ENCODE measurements around the gene KCNG2.
A peak's percentile ranks its signal among the peaks of the same experiment; 100 is the strongest.

Gene KCNG2

DNA sequence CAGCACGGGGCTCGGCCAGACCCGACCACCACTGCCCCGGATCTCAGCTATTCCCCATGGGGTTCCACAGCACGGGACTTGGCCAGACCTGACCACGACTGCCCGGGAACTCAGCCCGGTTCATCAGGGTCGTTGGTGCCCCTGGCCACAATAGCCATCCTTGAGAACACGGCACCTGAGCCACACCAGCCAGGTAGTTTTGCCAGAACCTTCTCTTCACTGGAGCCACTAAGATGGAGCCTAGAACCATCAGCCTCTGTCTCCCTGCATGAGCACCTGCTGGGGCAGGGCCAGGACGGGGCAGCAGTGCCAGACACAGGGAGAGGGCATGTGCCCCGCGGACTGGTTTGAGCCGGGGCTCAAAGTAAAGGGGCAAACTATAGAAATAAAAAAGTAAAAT lies 11.4 kb upstream of the KCNG2 start:
- no peak for DNase-seq

DNA sequence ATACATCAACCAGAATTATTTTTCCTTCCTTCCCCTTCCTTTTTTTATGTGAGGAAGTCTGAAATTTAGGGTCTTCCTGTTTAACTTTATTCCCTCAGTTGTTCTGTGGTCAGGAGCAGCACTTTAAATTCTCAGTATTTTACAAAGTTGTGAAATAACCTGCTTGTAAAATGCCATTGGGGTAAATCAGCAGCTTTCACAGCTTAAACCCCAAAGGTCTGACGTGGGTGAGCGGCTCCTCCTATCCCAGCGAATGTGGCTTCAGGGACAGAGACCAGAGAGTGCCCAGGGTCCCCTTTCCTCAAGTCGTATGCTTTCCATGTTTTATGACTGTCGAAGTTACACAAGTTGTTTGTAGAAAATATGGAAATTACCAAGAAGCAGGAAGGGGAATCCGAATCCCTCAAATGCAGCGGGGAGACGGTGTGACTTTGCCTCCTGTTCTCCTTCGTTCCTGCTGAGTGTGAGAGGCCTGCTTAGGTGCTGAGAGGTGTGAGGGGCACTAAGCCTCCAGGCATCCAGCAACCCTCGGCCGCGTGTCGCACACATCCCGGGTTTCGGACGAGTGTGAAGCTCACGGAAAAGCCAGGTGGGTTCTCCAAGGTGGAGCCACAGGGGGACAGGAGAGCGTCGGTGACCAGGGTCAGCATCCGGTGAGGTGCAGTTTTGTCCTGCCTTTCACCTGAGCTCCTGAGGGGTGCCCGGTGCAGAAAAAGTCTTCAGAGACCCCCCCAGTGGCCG lies 10.8 kb upstream of the KCNG2 start:
- no peak for DNase-seq

DNA sequence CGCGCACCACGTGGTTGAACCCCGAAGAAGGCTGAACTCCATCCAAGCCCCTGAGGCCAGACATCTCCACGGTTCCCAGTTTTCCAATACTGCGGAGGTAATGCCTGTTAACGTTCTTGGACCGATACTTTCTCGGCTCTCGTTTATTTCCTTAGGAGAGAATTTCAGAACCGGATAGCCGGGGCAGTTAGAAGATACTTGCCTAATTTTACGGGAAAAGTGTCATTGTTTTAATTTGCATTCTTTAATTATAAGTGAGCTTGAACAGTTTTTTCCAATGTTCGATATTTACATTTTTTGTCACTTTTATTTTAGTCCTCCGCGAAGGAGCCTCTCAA lies 10.2 kb upstream of the KCNG2 start:
- no peak for DNase-seq

DNA sequence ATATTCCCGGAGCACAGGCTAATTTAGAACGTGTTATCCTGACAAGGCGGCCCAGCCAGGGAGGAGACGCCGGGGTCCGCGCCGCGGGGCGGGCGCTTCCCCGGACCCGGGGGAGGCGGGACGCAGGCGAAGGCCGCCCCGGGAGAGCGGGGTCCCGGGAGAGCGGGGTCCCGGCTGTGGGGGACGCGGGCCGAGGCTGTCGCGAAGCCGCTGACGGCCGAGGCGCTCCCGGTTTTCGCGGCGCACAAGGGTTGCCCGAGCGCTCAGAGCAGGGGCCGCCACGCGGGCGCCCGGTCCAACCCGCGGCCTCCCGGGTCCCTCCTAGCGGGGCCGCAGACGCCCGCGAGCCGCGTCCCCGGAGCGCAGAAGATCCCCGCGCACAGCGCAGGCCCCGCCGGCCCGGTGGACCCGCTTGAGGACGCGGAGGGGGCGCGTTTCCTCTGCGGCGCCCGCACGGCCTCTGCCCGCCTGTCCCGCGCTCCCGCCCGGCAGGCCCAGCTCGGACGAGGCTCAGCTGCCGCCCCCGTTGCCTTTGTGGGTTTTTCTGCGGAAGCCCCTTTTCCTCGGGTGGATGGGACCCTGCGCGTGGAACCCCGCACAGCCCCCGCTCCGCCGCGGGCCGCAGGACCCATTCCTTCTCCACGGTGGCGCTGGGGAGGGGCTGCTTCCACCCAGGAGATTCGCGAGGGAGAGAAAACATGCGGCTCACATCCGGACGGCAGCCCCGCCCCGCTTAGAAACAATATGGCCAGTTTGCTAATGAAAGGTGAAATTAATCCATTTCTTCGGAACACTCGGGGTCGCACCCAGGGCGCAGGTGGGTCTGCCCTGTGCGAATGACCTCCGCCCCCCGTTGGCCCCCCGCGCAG lies 9.6 kb upstream of the KCNG2 start:
- DNase-seq, result no peak

DNA sequence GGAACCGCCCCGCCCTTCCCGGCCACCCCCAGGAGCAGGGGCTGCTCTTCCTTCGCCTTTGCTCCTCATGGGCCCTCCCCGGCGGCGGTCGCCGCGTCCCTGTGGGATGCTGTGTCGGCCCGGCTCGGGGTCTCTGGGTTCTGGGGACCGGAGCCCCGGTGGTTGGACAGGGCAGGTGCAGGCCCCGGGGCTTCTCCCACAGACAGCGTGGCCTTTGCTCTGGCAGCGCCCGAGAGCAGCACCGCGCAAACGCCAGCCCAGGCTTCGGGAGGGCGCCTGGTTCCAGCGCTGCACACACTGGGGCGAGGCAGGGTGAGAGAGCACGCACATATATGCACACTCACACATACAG lies 9.0 kb upstream of the KCNG2 start:
- DNase-seq, result no peak

DNA sequence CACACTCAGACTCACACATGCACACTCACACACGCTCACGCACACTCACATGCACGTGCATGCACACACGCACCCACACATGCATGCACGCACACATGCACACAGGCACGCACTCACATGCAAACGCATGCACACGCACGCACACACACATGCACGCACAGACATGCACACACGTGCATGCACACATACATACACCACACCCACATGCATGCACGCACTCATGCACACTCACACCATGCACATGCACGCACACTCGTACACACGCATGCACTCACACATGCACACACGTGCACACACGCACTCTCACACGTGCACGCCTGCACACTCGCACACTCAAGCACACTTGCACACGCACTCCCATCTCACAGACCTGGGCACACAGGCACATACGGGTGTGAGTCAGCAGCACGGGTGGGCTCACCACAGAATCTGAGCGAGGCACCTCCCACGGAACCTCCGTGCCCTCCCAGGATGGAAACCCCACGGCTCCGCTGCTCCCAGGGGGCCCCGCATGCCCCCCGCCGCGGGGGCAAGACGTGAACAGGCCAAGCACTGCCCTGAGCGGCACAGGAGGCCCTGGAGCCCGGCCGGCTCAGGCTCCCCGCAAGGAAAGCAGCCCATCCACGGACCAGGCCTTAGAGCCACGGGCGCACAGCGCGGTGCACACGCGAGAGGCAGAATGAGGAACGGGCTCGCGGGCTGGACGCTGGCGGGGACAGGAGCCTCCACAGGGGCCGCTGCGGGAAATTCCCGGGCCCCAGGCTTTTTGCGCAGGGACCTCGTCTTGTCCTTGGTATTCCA lies 8.4 kb upstream of the KCNG2 start:
- no peak for DNase-seq

DNA sequence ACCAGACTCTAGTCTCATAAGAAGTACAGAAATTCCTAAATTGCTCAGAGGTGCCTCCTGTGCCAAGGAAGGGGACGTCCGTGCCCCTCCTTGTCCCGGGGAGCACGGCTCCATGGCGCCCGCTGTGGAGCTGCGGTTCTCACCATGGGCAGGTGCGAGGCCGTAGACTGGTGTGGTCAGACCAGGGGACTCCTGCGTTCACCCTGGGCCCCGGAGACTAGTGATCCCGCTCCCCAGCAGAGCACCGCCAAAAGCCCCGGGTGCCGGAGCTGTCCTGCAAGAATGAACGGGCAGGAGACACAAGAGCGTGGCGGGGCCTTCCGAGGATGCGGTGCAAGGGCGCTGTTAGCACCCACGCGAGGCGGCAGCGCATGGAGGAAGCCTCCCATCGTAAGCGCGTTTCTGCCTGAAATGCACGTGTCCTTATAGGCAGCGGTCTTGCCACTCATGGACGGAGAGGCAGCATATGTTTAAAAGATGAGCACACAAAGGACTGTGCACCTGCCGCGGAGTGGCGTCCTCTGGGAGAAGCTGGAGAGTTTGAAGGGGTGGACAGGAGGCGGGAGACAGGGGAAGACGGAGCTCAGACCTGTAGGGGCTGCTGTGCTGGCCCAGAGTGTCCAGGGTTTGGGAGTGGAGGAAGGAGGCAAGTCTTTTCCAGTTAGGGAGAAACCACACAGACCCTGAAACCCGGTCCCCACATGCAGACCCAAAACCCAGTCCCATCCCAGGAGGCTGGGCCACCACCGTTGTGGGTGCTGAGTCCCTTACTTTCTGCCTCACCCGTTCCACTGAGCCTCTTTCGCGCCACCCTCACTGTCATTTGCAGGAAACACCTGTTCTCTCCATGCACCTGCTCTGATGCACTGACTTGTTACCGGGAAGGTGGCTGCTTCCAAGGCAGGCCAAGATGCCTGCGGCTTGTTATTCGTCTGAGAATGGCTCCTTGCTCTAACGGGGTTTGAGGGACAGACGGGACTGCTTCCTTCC lies 7.5 kb upstream of the KCNG2 start:
- peak; percentile 54 to 63 for DNase-seq

DNA sequence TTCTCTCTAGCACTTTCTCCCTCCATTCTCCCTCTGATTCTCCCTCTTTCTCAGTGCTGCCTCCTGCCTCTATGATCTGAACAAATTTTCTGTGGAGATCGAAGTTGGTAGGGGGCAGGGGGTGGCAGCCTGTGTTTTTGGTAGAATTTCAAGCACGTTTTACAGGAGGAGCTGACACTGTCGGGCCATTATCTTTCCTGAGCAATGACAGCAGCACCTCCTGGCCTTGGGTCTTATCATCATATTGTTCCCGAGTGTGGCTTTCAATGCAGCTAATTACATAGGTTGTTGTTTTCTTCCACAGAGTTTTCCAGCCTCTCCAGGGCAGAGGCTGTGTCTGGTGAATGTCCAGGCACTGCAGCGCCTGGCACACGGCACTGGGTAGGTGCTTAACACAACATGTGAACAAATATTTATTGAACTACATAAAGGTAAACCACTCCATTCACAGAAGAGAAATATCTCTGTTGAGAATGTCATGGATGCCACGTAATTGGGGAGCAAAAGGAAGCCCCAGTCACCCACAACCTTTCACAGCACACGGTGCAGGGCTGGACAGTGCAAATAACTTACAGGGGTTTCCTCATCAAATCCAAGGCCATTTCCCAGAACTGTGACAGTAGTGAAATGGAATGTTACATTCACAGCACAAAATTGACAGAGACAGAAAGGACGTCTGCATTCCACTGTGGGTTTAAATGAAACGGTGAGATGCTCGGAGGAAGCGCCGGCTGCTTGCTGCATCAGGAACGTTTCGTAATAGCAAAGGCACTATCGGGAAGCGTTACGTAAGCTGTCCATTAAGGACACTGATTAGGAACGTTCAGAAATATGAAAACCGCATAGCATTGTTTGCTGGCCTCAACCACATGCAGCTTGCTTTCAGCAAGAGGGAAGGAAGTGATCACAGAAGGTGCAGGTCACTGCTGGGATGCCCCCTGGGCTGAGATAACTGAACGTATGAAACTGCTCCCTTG lies 6.5 kb upstream of the KCNG2 start:
- no peak for DNase-seq

GRCh38 chr18:79792096-79792987 lies 5.4 kb upstream of the KCNG2 start:
- no peak for DNase-seq

GRCh38 chr18:79792988-79793355 lies 4.8 kb upstream of the KCNG2 start:
- DNase-seq, result no peak

- no peak for DNase-seq
Observed at GRCh38 chr18:79794846-79795245, 2.9 kb upstream of the KCNG2 start.

DNA sequence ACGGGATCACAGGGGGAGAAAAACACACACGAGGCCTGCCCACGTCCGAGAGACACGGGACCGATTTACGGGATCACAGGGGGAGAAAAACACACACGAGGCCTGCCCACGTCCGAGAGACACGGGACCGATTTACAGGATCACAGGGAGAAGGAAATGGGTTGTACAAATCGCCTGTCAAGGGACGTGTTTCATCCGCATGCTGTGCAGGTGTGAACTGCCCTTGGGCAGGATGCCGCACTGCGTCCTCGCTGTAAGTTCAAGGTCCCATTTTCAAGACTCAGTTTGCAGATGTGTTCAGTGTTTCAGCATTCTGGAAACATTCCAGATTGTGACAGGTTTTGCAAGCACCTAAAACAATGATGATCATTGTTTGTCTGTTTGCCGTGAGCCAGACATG lies 2.3 kb upstream of the KCNG2 start:
- DNase-seq, result no peak

DNA sequence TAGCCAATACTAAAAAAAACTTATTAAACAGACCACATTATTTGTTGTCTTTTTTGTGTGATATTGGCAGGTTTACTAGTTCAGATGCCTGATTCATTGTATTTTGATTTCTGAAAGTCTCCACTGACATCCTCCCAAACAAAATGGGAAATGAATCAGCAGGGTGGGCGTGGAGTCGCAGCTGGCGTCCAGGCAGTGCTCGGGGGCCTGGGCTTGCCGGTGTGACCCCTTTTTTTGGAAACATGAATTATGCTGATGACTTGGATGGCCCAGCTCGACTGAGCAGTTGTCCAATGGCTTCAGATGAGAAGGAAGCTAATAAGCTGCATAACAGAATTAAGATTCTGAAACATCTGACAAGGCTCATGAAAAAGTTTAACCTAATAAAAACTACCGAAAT lies 1.7 kb upstream of the KCNG2 start:
- no peak for DNase-seq

GRCh38 chr18:79796531-79797405 lies 970 bp upstream of the KCNG2 start:
- peak; percentile 40 to 61 for DNase-seq

DNA sequence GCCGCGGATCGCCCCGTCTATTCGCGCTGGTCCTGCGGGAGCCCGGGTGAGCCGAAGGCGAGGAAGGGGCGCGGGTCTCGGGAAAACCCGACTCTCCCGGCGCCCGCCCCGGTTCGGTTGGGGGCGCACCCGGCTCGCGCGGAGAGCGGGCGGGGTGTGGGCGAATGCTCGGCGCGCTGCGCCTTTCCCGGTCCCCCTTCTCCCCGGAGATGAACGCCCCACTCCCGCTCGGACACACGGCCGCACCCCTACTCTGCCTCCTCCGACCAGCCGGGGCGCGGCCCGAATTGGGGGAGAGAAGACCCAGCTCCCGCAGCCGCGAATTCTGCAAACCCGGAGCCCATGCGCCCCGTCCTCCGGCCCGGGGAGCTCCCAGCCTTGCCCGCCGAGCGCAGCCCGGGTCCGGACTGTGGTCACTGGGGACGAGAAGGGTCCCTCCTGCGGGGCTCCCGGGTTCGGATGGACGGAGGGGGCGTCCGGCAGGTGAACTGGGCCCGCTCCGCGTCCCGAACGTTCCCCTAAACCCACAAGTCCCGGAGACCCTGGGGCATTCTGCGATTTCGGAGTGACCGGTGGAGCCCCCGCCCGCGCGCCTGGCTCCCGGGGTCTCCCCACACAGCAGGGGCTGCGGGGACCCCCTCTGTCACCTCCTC lies 734 bp downstream of the KCNG2 start:
- no peak for DNase-seq

DNA sequence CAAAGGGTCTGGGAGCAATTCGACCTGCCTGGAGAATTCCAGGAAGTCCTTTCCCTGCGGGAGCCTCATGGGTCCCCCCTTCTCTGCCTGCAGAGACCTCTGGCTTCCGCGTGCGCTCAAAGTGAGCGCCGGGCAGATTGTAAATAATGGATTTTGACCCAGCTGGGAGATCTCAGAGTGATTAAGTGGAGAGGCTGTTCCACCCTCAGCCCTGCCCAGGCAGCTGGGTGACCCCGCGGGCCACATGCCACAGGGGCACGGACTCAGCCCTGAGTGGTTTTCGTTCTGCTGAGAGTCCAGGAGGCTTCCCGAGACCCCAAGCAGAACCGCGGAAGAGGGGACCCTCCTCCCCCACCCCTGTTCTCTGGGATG lies 1.2 kb downstream of the KCNG2 start:
- DNase-seq, result no peak

DNA sequence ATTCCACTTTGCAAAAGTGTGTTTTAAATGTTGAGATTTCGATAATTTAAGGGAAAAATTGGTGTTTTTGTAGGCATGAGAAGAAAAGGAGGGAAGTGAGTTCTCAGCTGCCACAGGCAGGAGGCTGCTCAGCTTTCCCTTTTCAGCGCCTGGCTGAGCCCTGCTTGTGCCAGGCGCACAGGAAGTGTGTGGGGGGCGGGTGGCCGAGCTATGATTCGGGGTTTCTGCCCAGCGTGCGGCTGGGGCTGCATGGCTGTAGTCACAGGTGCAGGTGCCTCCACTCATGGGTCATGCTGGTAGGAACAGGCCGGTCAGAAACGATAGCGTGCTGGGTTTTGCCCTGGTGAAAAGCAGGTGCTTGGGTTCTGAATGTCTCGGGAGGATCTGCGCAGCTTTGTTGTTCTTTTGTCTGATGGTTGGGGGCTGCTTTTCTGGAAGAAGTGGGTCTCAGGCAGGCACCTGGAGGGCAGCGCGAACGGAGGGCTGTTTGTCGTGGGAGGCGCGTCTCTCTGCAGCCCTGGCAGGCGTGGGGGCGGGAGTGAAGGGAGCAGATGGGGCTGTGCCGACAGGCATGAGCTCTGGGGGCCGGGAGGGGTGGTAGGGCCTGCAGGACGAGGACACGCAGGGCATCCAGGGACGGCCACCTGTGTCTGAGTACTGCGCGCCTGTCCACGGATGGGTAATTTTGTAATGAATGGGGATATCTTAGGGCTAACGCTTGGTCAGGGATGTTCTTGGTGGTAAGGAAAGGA lies 2.1 kb downstream of the KCNG2 start:
- DNase-seq, result no peak

All from NCI-H187 (cell line).